Ishikawa (cell line): ENCODE measurements around the gene SOHLH2.

Source experiments
- CEBPB ChIP-seq: IDR thresholded peaks from 2 replicates; pipeline ENCODE4 v1.6.1; 2012
- CREB1 ChIP-seq: IDR thresholded peaks from 2 replicates; pipeline ENCODE4 v1.6.1; 2012; ENCODE audit warnings: low read depth
- EGR1 ChIP-seq: IDR thresholded peaks from 2 replicates; pipeline ENCODE4 v1.6.1; 2012
- EP300 ChIP-seq: IDR thresholded peaks from 2 replicates; pipeline ENCODE4 v1.6.1; 2012; ENCODE audit warnings: borderline replicate concordance
- FOXM1 ChIP-seq: IDR thresholded peaks from 2 replicates; pipeline ENCODE4 v1.6.1; 2012; ENCODE audit warnings: low read depth, borderline replicate concordance
- MAX ChIP-seq: IDR thresholded peaks from 2 replicates; pipeline ENCODE4 v1.6.1; 2012
- NFIC ChIP-seq: IDR thresholded peaks from 2 replicates; pipeline ENCODE4 v1.6.1; 2012
- RAD21 ChIP-seq: IDR thresholded peaks from 2 replicates; pipeline ENCODE4 v1.6.1; 2012; ENCODE audit warnings: low read depth
- REST ChIP-seq: IDR thresholded peaks from 2 replicates; pipeline ENCODE4 v1.6.1; 2012; ENCODE audit warnings: low read depth, mild to moderate bottlenecking
- TAF1 ChIP-seq: IDR thresholded peaks from 2 replicates; pipeline ENCODE4 v1.6.1; 2012; ENCODE audit warnings: low read depth, mild to moderate bottlenecking
- TCF12 ChIP-seq: IDR thresholded peaks from 2 replicates; pipeline ENCODE4 v1.6.1; 2012; ENCODE audit warnings: low read depth
- TEAD4 ChIP-seq: IDR thresholded peaks from 2 replicates; pipeline ENCODE4 v1.6.1; 2012
- USF1 ChIP-seq: IDR thresholded peaks from 2 replicates; pipeline ENCODE4 v1.6.1; 2012
- YY1 ChIP-seq: IDR thresholded peaks from 2 replicates; pipeline ENCODE4 v1.6.1; 2012; ENCODE audit warnings: low read depth
- ZBTB7A ChIP-seq: IDR thresholded peaks from 2 replicates; pipeline ENCODE4 v1.6.1; 2012; ENCODE audit warnings: low read depth

The SOHLH2 gene

GRCh38 chr13:36242761-36243160 is 28.4 kb upstream of the SOHLH2 start:
- TF ChIP-seq TAF1 (no peak), YY1 (no peak), TCF12 (no peak), USF1 (no peak), FOXM1 (no peak), MAX (no peak), CREB1 (no peak), RAD21 (no peak), ZBTB7A (no peak), CEBPB (no peak), EGR1 (no peak), NFIC (no peak), REST (no peak), EP300 (no peak), TEAD4 (no peak)

- TF ChIP-seq FOXM1 (no peak), RAD21 (no peak), USF1 (no peak), NFIC (no peak), REST (no peak), EGR1 (no peak), MAX (no peak), TCF12 (no peak), YY1 (no peak), EP300 (no peak), CREB1 (no peak), ZBTB7A (no peak), TAF1 (no peak), TEAD4 (no peak), CEBPB (no peak)
These were observed 16.9 kb upstream of the SOHLH2 start for GRCh38 chr13:36231236-36231635.

- no peak for TF ChIP-seq CEBPB
- TF ChIP-seq REST: no peak
- TF ChIP-seq CREB1: no peak
- TF ChIP-seq EGR1: no peak
These were observed 10.4 kb upstream of the SOHLH2 start for GRCh38 chr13:36224730-36225129.

GRCh38 chr13:36219883-36220282 is 5.5 kb upstream of the SOHLH2 start:
- TF ChIP-seq TAF1: no peak
- no peak for TF ChIP-seq EP300
- no peak for TF ChIP-seq TCF12
- TF ChIP-seq REST: no peak
- no peak for TF ChIP-seq NFIC
- TF ChIP-seq USF1: no peak
- TF ChIP-seq ZBTB7A: no peak
